ENCODE data around the gene GATA5.

GATA5 gene

GRCh38 chr20:62430866-62431447 lies 44.8 kb downstream of the GATA5 start:
- no peaks in the 10 kb centered on the region for H4K20me1 ChIP-seq (ENCODE audit: insufficient read depth, low read length)
- no peaks in the 10 kb centered on the region for H3K4me1 ChIP-seq (ENCODE audit: insufficient read depth, low read length, severe bottlenecking)
- H3K9ac ChIP-seq (ENCODE audit: low read length) = no peak overlapping the region
- no peaks in the 10 kb centered on the region for H3K79me2 ChIP-seq (ENCODE audit: insufficient read depth, low read length)
- H3K9me2 ChIP-seq (ENCODE audit: low read depth, low read length) = no peaks in the 10 kb centered on the region
- no peak overlapping the region for H3K4me2 ChIP-seq (ENCODE audit: low read length)
- no peaks in the 10 kb centered on the region for H3K9me3 ChIP-seq (ENCODE audit: low read length)
- TF ChIP-seq EZH2 (IDR thresholded peaks at IDR 0.05; ENCODE audit: borderline replicate concordance, low read length) (no peak), CTCF (IDR thresholded peaks at IDR 0.05; ENCODE audit: low read length) (no peak)
- no peak overlapping the region for H2AFZ ChIP-seq (ENCODE audit: low read length)
- no peaks in the 10 kb centered on the region for H3F3A ChIP-seq (ENCODE audit: insufficient read depth, low read length)
- H3K27ac ChIP-seq (ENCODE audit: low read depth, low read length, poor library complexity, severe bottlenecking) = no peak overlapping the region
- no peaks in the 10 kb centered on the region for H3K36me3 ChIP-seq (ENCODE audit: insufficient read depth, low read length)
- peaks cover under 1% of the 10 kb centered on the region; the same call in 1 of the 2 replicates for H3K27me3 ChIP-seq (ENCODE audit: insufficient read depth, low read length)
- no peak overlapping the region for H3K4me3 ChIP-seq (ENCODE audit: low read depth, low read length, poor library complexity, severe bottlenecking)

GRCh38 chr20:62430311-62430853 lies 45.4 kb downstream of the GATA5 start:
- H3K4me2 ChIP-seq (ENCODE audit: low read length) = no peak overlapping the region
- H3K4me3 ChIP-seq (ENCODE audit: low read depth, low read length, poor library complexity, severe bottlenecking) = no peak overlapping the region
- H3F3A ChIP-seq (ENCODE audit: insufficient read depth, low read length) = no peaks in the 10 kb centered on the region
- H3K36me3 ChIP-seq (ENCODE audit: insufficient read depth, low read length) = no peaks in the 10 kb centered on the region
- H3K79me2 ChIP-seq (ENCODE audit: insufficient read depth, low read length) = no peaks in the 10 kb centered on the region
- no peak overlapping the region for H2AFZ ChIP-seq (ENCODE audit: low read length)
- H3K27ac ChIP-seq (ENCODE audit: low read depth, low read length, poor library complexity, severe bottlenecking) = no peak overlapping the region
- H3K9me3 ChIP-seq (ENCODE audit: low read length) = no peaks in the 10 kb centered on the region
- H3K9me2 ChIP-seq (ENCODE audit: low read depth, low read length) = no peaks in the 10 kb centered on the region
- no peaks in the 10 kb centered on the region for H3K4me1 ChIP-seq (ENCODE audit: insufficient read depth, low read length, severe bottlenecking)
- H4K20me1 ChIP-seq (ENCODE audit: insufficient read depth, low read length) = no peaks in the 10 kb centered on the region
- TF ChIP-seq EZH2 (IDR thresholded peaks at IDR 0.05; ENCODE audit: borderline replicate concordance, low read length) = no peak
- no peak for TF ChIP-seq CTCF (IDR thresholded peaks at IDR 0.05; ENCODE audit: low read length)
- H3K27me3 ChIP-seq (ENCODE audit: insufficient read depth, low read length) = no peaks in the 10 kb centered on the region; the same call in 1 of the 2 replicates
- no peak overlapping the region for H3K9ac ChIP-seq (ENCODE audit: low read length)

GRCh38 chr20:62429455-62430310 lies 46.1 kb downstream of the GATA5 start:
- TF ChIP-seq EZH2 (IDR thresholded peaks at IDR 0.05; ENCODE audit: borderline replicate concordance, low read length) = no peak
- no peak for TF ChIP-seq CTCF (IDR thresholded peaks at IDR 0.05; ENCODE audit: low read length)
- Histone ChIP-seq H3K9me3 (ENCODE audit: low read length) (no peaks in the 10 kb centered on the region), H3K9ac (ENCODE audit: low read length) (no peak overlapping the region), H4K20me1 (ENCODE audit: insufficient read depth, low read length) (no peaks in the 10 kb centered on the region), H3K27ac (ENCODE audit: low read depth, low read length, poor library complexity, severe bottlenecking) (no peak overlapping the region), H3F3A (ENCODE audit: insufficient read depth, low read length) (no peaks in the 10 kb centered on the region), H3K79me2 (ENCODE audit: insufficient read depth, low read length) (no peaks in the 10 kb centered on the region), H3K9me2 (ENCODE audit: low read depth, low read length) (no peaks in the 10 kb centered on the region), H3K4me1 (ENCODE audit: insufficient read depth, low read length, severe bottlenecking) (no peaks in the 10 kb centered on the region), H3K36me3 (ENCODE audit: insufficient read depth, low read length) (no peaks in the 10 kb centered on the region), H3K27me3 (ENCODE audit: insufficient read depth, low read length) (no peaks in the 10 kb centered on the region; the same call in 1 of the 2 replicates), H2AFZ (ENCODE audit: low read length) (no peak overlapping the region), H3K4me3 (ENCODE audit: low read depth, low read length, poor library complexity, severe bottlenecking) (no peak overlapping the region), H3K4me2 (ENCODE audit: low read length) (no peak overlapping the region)
